Prostate gland (tissue), 2 donors: ENCODE results near the gene MIB2. TPM values are rescaled to one million over a fixed set of nuclear protein-coding genes. Genes with fewer than 3 reads are reported as not detected.
"Not testable (repeated sequence)": the region's sequence is repeated elsewhere in the genome, so short reads cannot be mapped to it uniquely, and the experiment has no call there.

Source experiments
- DNase-seq: peaks from one replicate; pipeline ENCODE4 v3.0.0-alpha.2; 2019; ENCODE audit warnings: low spot score
- H3K27ac ChIP-seq, 2 donors: fragments of 200-600 bp; sonication (generic); 2 replicates each; pipeline ENCODE4 v1.5.1; 2017 to 2019
- H3K27me3 ChIP-seq: fragments of 200-600 bp; sonication (generic); replicated peaks from 2 replicates; pipeline ENCODE4 v1.5.1; 2019; ENCODE audit not compliant: insufficient read depth
- H3K36me3 ChIP-seq, 2 donors: fragments of 200-600 bp; sonication (generic); 1 replicate in 1 of 2; 2 replicates in 1 of 2; pipeline versions ENCODE4 v1.5.1 to v1.8.1; 2017 to 2019
- H3K4me1 ChIP-seq: fragments of 200-600 bp; sonication (generic); replicated peaks from 2 replicates; pipeline ENCODE4 v1.5.1; 2019
- H3K4me3 ChIP-seq, 2 donors: fragments of 200-600 bp; sonication (generic); 2 replicates each; pipeline ENCODE4 v1.5.1; 2017 to 2019
- H3K9me3 ChIP-seq: fragments of 200-600 bp; sonication (generic); 2 replicates; pipeline ENCODE4 v1.5.1; 2017
- POLR2A ChIP-seq: fragments of 450-650 bp; IDR thresholded peaks from one replicate; pipeline ENCODE4 v1.6.1; 2016; ENCODE audit warnings: antibody characterized with exemption, mild to moderate bottlenecking
- POLR2AphosphoS5 ChIP-seq: sonication (generic); formaldehyde crosslinking; IDR thresholded peaks from one replicate; pipeline ENCODE4 v1.6.1; 2017; ENCODE audit warnings: antibody characterized with exemption
- WGBS: methylation state at CpG from one replicate; pipeline ENCODE4 v1.1.5; 2018; 5-methylcytosine and 5-hydroxymethylcytosine counted together
- intact Hi-C: fragments of 100-400 bp; cut with DNase I; formaldehyde crosslinking; loops from one replicate; pipeline ENCODE4 v1.14.2; 2022
- total RNA-seq, 2 donors: library from RNA; depleted of rRNA; stranded (reverse); fragments of >200 nt; gene quantifications; one replicate each; pipeline ENCODE4 v1.1.0, GENCODE V29; 2016
- TF ChIP-seq, protein P1 (sequence below), 4 experiments: fragments of 200-600 bp in 2 of 4; fragments of 450-650 bp in 2 of 4; sonication (generic) in 2 of 4; IDR thresholded peaks; 1 replicate in 3 of 4; 2 replicates in 1 of 4; pipeline ENCODE4 v1.5.1; 2016 to 2019; ENCODE audit warnings: antibody characterized with exemption in 4 of 4, mild to moderate bottlenecking in 2 of 4, moderate library complexity in 2 of 4

MIB2 gene
- total RNA-seq, 2 donors from 2014 or later, result 60.6 to 152 TPM

GRCh38 chr1:1594602-1595260 is 20.6 kb upstream of the MIB2 start:
- no peaks in the 10 kb centered on the region for H3K9me3 ChIP-seq
- H3K4me1 ChIP-seq, result no peaks in the 10 kb centered on the region
- H3K4me3 ChIP-seq, result no peak overlapping the region
- whole genome bisulfite sequencing, result 48% methylated on average over 10 of the region's 10 CpGs
- intact Hi-C loops, result no loop called here
- DNase-seq, result no peak
- no peaks in the 10 kb centered on the region for H3K36me3 ChIP-seq
- peaks cover 1% of the 10 kb centered on the region for H3K27me3 ChIP-seq
- no peak overlapping the region for H3K27ac ChIP-seq
- TF ChIP-seq POLR2AphosphoS5 (no peak), POLR2A (no peak)
- TF ChIP-seq, protein P1, sequence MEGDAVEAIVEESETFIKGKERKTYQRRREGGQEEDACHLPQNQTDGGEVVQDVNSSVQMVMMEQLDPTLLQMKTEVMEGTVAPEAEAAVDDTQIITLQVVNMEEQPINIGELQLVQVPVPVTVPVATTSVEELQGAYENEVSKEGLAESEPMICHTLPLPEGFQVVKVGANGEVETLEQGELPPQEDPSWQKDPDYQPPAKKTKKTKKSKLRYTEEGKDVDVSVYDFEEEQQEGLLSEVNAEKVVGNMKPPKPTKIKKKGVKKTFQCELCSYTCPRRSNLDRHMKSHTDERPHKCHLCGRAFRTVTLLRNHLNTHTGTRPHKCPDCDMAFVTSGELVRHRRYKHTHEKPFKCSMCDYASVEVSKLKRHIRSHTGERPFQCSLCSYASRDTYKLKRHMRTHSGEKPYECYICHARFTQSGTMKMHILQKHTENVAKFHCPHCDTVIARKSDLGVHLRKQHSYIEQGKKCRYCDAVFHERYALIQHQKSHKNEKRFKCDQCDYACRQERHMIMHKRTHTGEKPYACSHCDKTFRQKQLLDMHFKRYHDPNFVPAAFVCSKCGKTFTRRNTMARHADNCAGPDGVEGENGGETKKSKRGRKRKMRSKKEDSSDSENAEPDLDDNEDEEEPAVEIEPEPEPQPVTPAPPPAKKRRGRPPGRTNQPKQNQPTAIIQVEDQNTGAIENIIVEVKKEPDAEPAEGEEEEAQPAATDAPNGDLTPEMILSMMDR (IDR thresholded peaks at IDR 0.05), result no peak

DNA sequence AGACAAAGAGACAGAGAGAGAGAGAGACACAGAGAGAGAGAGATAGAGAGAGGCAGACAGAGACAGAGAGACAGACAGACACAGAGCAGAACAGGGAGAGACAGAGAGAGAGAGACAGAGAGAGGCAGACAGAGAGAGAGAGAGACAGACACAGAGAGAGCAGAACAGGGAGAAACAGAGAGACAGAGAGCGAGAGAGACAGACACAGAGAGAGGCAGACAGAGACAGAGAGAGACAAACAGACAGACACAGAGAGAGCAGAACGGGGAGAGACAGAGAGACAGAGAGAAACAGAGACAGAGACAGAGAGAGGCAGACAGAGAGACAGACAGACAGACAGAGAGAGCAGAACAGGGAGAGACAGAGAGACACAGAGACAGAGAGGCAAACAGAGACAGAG is 20.0 kb upstream of the MIB2 start:
- H3K27ac ChIP-seq, H3K4me3 ChIP-seq, H3K36me3 ChIP-seq, intact Hi-C loops, H3K27me3 ChIP-seq, H3K9me3 ChIP-seq, H3K4me1 ChIP-seq, DNase-seq: not testable (repeated sequence)
- WGBS, result 82% methylated on average over 2 of the region's 2 CpGs

DNA sequence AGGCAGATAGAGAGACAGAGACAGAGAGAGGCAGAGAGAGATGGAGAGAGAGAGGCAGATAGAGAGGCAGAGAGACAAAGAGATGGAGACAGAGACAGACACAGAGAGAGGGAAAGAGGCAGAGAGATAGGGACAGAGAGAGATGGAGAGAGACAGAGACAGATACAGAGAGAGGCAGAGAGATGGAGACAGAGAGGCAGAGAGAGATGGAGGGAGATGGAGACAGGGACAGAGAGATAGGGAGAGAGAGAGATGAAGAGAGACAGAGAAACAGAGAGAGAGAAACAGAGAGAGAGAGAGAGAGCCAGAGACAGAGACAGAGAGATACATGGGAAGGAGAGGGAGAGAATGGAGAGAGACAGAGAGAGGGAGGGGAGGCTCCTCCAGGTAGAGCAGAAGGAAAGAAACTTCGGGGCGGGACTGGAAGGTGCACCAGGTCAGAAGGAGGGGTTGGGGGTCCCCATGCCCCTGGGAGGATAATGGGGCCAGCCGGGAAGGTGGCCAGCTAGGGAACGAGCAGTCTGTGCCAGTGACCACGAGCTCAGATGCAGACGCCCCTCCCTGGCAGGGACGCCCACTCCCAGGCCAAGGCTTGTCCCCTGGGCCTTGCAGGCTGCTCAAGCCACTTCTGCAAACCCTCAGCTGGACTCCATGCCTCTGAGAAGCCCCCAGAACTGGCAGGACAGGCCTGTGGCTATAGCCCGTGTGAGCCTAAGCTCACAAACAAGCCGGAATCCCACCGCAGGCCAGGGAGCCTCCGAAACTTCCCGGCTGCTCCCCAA is 18.6 kb upstream of the MIB2 start:
- H3K27me3 ChIP-seq, result peaks cover 7% of the 10 kb centered on the region
- intact Hi-C loops, result no loop called here
- H3K4me1 ChIP-seq, result no peaks in the 10 kb centered on the region
- no peak for DNase-seq
- H3K9me3 ChIP-seq, result no peaks in the 10 kb centered on the region
- 32% methylated on average over 12 of the region's 12 CpGs for WGBS
- TF ChIP-seq POLR2A (no peak), POLR2AphosphoS5 (no peak)
- TF ChIP-seq, protein P1 (IDR thresholded peaks at IDR 0.05), result no peak
- no peaks in the 10 kb centered on the region for H3K36me3 ChIP-seq
- no peak overlapping the region for H3K4me3 ChIP-seq
- no peak overlapping the region for H3K27ac ChIP-seq

DNA sequence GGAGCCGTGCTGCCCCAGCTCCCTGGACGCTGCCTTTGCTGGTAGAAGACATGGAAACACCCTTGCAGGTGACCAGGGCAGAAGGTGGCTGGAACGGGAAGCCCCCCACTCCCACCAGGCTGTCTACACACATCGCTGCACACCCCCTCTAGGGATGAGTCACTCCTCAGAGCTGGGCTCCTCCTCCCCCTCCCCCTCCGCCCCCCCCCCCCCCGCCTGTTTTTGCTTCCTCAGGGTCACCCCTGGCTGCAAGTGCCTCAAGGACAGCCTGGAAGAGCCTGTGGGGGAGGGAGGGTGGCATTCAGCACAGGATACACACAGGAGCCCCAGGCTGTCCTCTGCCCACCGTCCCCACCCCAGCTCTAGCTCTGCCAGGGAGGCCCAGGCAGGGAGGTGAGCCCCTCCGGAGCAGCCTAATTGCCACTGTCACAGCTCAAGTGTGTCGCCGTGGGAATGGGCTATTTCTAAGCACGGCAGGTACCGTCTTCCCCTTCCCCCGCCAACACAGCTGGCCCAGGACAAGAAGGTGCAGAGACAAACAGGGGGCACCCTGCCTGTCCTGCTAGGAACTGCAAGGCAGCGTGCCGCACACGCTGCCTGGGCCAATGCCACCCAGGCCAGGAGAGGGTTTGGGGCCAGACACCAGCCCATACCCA is 17.9 kb upstream of the MIB2 start:
- Histone ChIP-seq H3K27ac (no peak overlapping the region), H3K27me3 (peaks cover 7% of the 10 kb centered on the region), H3K4me1 (no peaks in the 10 kb centered on the region), H3K9me3 (no peaks in the 10 kb centered on the region), H3K36me3 (no peaks in the 10 kb centered on the region), H3K4me3 (no peak overlapping the region)
- WGBS, result 15% methylated on average over 11 of the region's 16 CpGs
- intact Hi-C loops, result no loop called here
- TF ChIP-seq, protein P1 (IDR thresholded peaks at IDR 0.05), result peak in 1 of 4 experiments; percentile 28
- no peak for TF ChIP-seq POLR2A
- no peak for TF ChIP-seq POLR2AphosphoS5
- DNase-seq, result no peak

- no peak for DNase-seq
- Histone ChIP-seq H3K4me3 (no peak overlapping the region), H3K4me1 (no peaks in the 10 kb centered on the region), H3K27ac (no peak overlapping the region), H3K27me3 (peaks cover 7% of the 10 kb centered on the region), H3K36me3 (no peaks in the 10 kb centered on the region), H3K9me3 (no peaks in the 10 kb centered on the region)
- intact Hi-C loops, result no loop called here
- TF ChIP-seq, protein P1 (IDR thresholded peaks at IDR 0.05), result no peak
- no peak for TF ChIP-seq POLR2AphosphoS5
- no peak for TF ChIP-seq POLR2A
- WGBS, result 88% methylated on average over 27 of the region's 28 CpGs
These were observed 17.1 kb upstream of the MIB2 start for GRCh38 chr1:1598051-1598719.
